Mesendoderm (in vitro differentiated cells): ENCODE measurements around the gene RAB25.

Experiments
- DNase-seq: peaks from one replicate; pipeline ENCODE4 v3.0.0; 2013
- H2AK5ac ChIP-seq: 2 replicates; pipeline ENCODE4 v1.6.1; 2013; ENCODE audit warnings: low read length, inconsistent platforms
- H2BK120ac ChIP-seq: 2 replicates; pipeline ENCODE4 v1.6.1; 2013; ENCODE audit warnings: low read depth, mild to moderate bottlenecking, low read length, moderate library complexity, mixed read lengths
- H2BK15ac ChIP-seq: replicated peaks from 2 replicates; pipeline ENCODE4 v1.6.1; 2013; ENCODE audit warnings: low read depth, mild to moderate bottlenecking, moderate library complexity
- H2BK5ac ChIP-seq: 2 replicates; pipeline ENCODE4 v1.6.1; 2013; ENCODE audit warnings: low read length, inconsistent platforms
- H3K18ac ChIP-seq: 2 replicates; pipeline ENCODE4 v1.6.1; 2013; ENCODE audit warnings: mild to moderate bottlenecking, low read length, mixed read lengths
- H3K23ac ChIP-seq: one replicate; pipeline ENCODE4 v1.6.1; 2013; ENCODE audit warnings: low read length
- H3K27ac ChIP-seq: 2 replicates; pipeline ENCODE4 v1.5.1; 2013; ENCODE audit warnings: low read depth, mild to moderate bottlenecking, inconsistent platforms, low read length, moderate library complexity
- H3K27me3 ChIP-seq: 2 replicates; pipeline ENCODE4 v1.6.1; 2013; ENCODE audit warnings: low read length, control low read depth, mild to moderate bottlenecking, inconsistent platforms; ENCODE audit not compliant: insufficient read depth, poor library complexity
- H3K36me3 ChIP-seq: 2 replicates; pipeline ENCODE4 v1.6.1; 2013; ENCODE audit warnings: low read length, inconsistent platforms; ENCODE audit not compliant: control insufficient read depth, insufficient read depth
- H3K4ac ChIP-seq: one replicate; pipeline ENCODE4 v1.6.1; 2013; ENCODE audit warnings: low read depth, mild to moderate bottlenecking, low read length, moderate library complexity
- H3K4me1 ChIP-seq: 2 replicates; pipeline ENCODE4 v1.6.1; 2013; ENCODE audit warnings: low read depth, low read length, inconsistent platforms; ENCODE audit not compliant: control insufficient read depth
- H3K4me2 ChIP-seq: 2 replicates; pipeline ENCODE4 v1.6.1; 2013; ENCODE audit warnings: low read length
- H3K4me3 ChIP-seq: 2 replicates; pipeline ENCODE4 v1.5.1; 2013; ENCODE audit warnings: mild to moderate bottlenecking, low read length
- H3K56ac ChIP-seq: one replicate; pipeline ENCODE4 v1.6.1; 2013; ENCODE audit warnings: low read length
- H3K79me1 ChIP-seq: 2 replicates; pipeline ENCODE4 v1.6.1; 2013; ENCODE audit warnings: low read length, inconsistent platforms
- H3K79me2 ChIP-seq: 2 replicates; pipeline ENCODE4 v1.6.1; 2013; ENCODE audit warnings: mild to moderate bottlenecking, low read length; ENCODE audit not compliant: control insufficient read depth, insufficient read depth
- H3K9ac ChIP-seq: 2 replicates; pipeline ENCODE4 v1.6.1; 2013; ENCODE audit warnings: low read length, inconsistent platforms
- H4K5ac ChIP-seq: one replicate; pipeline ENCODE4 v1.6.1; 2013; ENCODE audit warnings: low read length
- H4K8ac ChIP-seq: one replicate; pipeline ENCODE4 v1.6.1; 2013; ENCODE audit warnings: low read depth, mild to moderate bottlenecking, control low read depth, low read length, moderate library complexity
- WGBS: extraction: QIAGEN DNeasy Blood & Tissue Kit; methylation state at CpG from one replicate; pipeline ENCODE4 v1.1.7; 2013; ENCODE audit warnings: low lambda C conversion rate, missing lambda C conversion rate; ENCODE audit not compliant: insufficient coverage; ENCODE audit errors: extremely low coverage; 5-methylcytosine and 5-hydroxymethylcytosine counted together

Gene RAB25

DNA sequence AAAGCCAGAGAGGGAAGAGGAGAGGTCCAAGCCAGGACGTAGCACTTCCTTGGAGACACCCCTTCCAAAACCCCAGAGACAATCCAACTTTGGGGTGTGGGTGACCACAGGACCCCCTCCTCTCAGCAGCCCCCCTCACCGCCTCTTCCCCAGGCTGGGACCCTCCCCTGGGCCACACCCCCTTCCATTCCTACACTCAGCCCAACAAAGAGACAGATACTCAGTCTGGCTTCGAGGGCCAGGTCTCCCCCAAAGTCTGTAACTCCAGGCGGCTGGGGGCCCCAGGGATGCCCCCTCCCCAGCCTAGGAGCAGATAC, 19.9 kb downstream of the RAB25 start:
- Histone ChIP-seq H3K4ac (peak overlapping the region; percentile 100), H3K9ac (peak overlapping the region; percentile 99), H4K8ac (no peak overlapping the region), H2BK5ac (peak overlapping the region; percentile 97), H3K27me3 (no peaks in the 10 kb centered on the region), H3K56ac (peak overlapping the region; percentile 100), H3K23ac (no peak overlapping the region), H2AK5ac (no peak overlapping the region), H3K36me3 (peaks cover 5% of the 10 kb centered on the region), H2BK15ac (no peak overlapping the region), H3K4me3 (peak overlapping the region; percentile 77), H3K79me2 (peaks cover 63% of the 10 kb centered on the region), H3K4me2 (peak overlapping the region; percentile 37), H2BK120ac (peak overlapping the region; percentile 88), H4K5ac (no peak overlapping the region), H3K18ac (peak overlapping the region; percentile 99), H3K79me1 (peaks cover 25% of the 10 kb centered on the region), H3K27ac (peak overlapping the region; percentile 86), H3K4me1 (peaks cover 37% of the 10 kb centered on the region)
- DNase-seq = no peak
- no CpG with 5 or more reads among the region's 4 CpGs for WGBS

DNA sequence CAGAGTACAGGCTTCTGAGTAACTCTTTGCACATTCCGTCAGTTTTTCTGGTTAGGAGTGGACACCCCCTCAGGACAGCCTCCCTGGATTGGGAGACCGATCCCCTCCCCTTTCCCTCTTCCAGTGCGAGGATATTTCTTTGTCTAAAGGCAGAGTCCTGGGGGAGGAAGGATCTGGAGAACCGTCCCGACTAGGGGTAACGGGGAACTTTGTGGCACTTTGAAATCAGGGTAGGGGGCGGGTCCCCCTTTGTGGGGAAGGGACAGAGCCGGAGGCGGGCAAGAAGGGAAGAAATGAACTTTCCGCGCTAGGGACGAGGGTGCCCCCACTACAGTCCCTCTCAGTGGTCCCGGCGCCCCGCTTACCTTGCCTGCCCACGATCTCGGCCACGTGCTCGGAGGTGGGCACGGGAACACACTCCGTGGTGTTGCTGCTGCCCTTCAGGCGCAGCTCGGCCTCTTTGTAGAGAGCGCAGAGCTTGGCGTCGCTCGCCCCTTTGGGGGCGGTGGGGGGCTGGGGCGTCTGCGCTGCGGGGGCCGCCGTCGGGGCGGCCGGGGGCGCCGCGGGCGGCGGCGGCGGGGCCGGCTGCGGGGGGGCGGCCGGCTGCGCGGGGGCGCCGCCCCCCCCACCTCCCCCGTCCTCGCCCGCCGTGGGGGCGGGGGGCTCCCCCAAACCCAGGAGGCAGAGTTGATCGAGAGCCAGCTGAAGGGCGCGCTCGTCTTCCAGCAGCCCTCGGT, 20.4 kb downstream of the RAB25 start:
- Histone ChIP-seq H3K4me1 (peaks cover 34% of the 10 kb centered on the region), H3K4me3 (peak overlapping the region; percentile 77), H3K56ac (peak overlapping the region; percentile 100), H3K36me3 (peaks cover 5% of the 10 kb centered on the region), H4K5ac (no peak overlapping the region), H2BK120ac (peak overlapping the region; percentile 88), H3K27ac (peak overlapping the region; percentile 92), H4K8ac (no peak overlapping the region), H3K23ac (peak overlapping the region; percentile 83), H2BK15ac (no peak overlapping the region), H3K27me3 (no peaks in the 10 kb centered on the region), H3K4me2 (peak overlapping the region; percentile 54), H3K18ac (peak overlapping the region; percentile 99), H3K79me1 (peaks cover 23% of the 10 kb centered on the region), H2AK5ac (peak overlapping the region; percentile 90), H3K4ac (peak overlapping the region; percentile 100), H2BK5ac (peak overlapping the region; percentile 97), H3K9ac (peak overlapping the region; percentile 99), H3K79me2 (peaks cover 59% of the 10 kb centered on the region)
- DNase-seq = peak; percentile 69
- no CpG with 5 or more reads among the region's 61 CpGs for WGBS

DNA sequence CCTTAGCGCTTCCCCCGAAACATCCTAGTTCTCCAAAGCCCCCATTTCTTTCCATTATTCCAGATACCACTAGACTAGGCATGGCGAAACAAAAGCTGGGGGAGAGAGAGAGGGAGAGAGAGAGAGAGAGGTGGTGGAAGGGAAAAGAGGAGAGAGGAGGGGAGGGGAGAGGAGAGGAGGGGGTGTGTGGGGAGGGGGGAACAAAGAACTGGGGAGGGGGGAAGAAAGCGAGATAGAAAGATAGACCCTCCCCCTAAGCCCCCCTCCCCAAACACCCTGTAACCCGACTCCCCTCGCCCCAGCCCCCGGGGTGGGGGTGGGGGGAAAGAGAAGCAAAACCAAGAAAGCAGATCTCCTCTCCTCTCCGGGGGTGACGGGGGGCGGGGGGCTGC, 21.0 kb downstream of the RAB25 start:
- Histone ChIP-seq H3K9ac (peak overlapping the region; percentile 99), H3K4me2 (peak overlapping the region; percentile 54), H2BK5ac (peak overlapping the region; percentile 97), H3K4me1 (peaks cover 31% of the 10 kb centered on the region), H3K18ac (peak overlapping the region; percentile 99), H3K27me3 (no peaks in the 10 kb centered on the region), H2AK5ac (no peak overlapping the region), H3K79me1 (peaks cover 23% of the 10 kb centered on the region), H3K36me3 (peaks cover 2% of the 10 kb centered on the region), H4K5ac (no peak overlapping the region), H3K27ac (peak overlapping the region; percentile 99), H4K8ac (peak overlapping the region; percentile 76), H3K79me2 (peaks cover 57% of the 10 kb centered on the region), H2BK15ac (no peak overlapping the region), H3K56ac (peak overlapping the region; percentile 99), H2BK120ac (peak overlapping the region; percentile 88), H3K23ac (no peak overlapping the region), H3K4ac (peak overlapping the region; percentile 100), H3K4me3 (peak overlapping the region; percentile 77)
- peak; percentile 88 for DNase-seq
- WGBS = no CpG with 5 or more reads among the region's 10 CpGs

DNA sequence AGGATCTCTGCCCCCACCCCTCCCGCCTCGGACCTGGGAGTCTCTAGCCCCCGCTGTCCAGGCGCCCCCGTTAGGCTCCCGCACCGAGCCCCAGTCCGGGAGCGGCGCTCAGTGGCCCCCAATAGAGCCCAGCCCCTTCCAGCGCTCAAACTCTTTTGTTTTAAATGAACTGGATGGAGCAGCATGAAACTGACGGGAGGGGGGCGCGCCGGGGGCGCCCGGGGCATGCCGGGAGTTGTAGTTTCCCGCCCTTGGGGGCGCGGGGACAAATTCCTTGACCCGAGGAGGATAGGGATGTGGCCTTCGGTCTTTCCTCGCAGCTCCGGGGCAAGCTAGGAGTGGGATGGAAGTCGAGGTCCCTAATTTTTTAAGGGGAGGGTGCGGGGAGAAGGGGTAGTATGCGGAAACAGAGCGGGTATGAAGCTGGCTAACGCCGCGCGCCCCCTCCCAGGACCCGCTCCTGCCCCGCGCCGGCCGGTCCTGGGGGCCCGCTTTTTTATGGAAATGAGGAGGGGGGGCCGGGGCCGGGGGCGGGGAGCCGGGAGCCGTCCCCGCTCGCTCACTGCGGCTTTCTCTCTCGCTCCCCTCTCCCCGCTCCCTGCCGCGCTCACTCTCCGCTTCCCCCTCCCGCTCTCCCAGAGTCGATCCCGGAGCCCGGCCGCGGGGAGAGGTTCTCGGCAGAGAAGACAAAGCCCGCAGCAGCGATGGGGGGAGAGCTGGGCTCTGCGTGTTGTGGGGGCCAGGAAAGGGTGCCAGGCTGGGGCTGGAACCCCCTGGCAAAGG, 21.5 kb downstream of the RAB25 start, which contains the start of gene MEX3A:
TSS of gene MEX3A (minus strand) at position 157 of the 783 bp plus-strand sequence. CDS start 467 bp downstream, outside the sequence.
- H4K8ac ChIP-seq = peak within 1 kb of the TSS; percentile 76
- H3K4ac ChIP-seq = peak within 1 kb of the TSS; percentile 100
- peak within 1 kb of the TSS; percentile 97 for H2BK5ac ChIP-seq
- no CpG with 5 or more reads among the region's 62 CpGs for WGBS
- no peaks in the 10 kb centered on the region for H3K36me3 ChIP-seq
- peak within 1 kb of the TSS; percentile 90 for H2AK5ac ChIP-seq
- peak within 1 kb of the TSS; percentile 99 for H3K27ac ChIP-seq
- H2BK15ac ChIP-seq = peak within 1 kb of the TSS; percentile 87
- peaks cover 52% of the 10 kb centered on the region for H3K79me2 ChIP-seq
- peak within 1 kb of the TSS; percentile 80 for H3K4me2 ChIP-seq
- peak within 1 kb of the TSS; percentile 99 for H3K18ac ChIP-seq
- peak within 1 kb of the TSS; percentile 88 for H2BK120ac ChIP-seq
- H3K23ac ChIP-seq = peak within 1 kb of the TSS; percentile 83
- no peak within 1 kb of the TSS for H4K5ac ChIP-seq
- peak; percentile 99 for DNase-seq
- peaks cover 19% of the 10 kb centered on the region for H3K79me1 ChIP-seq
- H3K4me3 ChIP-seq = peak within 1 kb of the TSS; percentile 87
- peak within 1 kb of the TSS; percentile 99 for H3K9ac ChIP-seq
- peaks cover 25% of the 10 kb centered on the region for H3K4me1 ChIP-seq
- H3K27me3 ChIP-seq = no peaks in the 10 kb centered on the region
- peak within 1 kb of the TSS; percentile 100 for H3K56ac ChIP-seq

DNA sequence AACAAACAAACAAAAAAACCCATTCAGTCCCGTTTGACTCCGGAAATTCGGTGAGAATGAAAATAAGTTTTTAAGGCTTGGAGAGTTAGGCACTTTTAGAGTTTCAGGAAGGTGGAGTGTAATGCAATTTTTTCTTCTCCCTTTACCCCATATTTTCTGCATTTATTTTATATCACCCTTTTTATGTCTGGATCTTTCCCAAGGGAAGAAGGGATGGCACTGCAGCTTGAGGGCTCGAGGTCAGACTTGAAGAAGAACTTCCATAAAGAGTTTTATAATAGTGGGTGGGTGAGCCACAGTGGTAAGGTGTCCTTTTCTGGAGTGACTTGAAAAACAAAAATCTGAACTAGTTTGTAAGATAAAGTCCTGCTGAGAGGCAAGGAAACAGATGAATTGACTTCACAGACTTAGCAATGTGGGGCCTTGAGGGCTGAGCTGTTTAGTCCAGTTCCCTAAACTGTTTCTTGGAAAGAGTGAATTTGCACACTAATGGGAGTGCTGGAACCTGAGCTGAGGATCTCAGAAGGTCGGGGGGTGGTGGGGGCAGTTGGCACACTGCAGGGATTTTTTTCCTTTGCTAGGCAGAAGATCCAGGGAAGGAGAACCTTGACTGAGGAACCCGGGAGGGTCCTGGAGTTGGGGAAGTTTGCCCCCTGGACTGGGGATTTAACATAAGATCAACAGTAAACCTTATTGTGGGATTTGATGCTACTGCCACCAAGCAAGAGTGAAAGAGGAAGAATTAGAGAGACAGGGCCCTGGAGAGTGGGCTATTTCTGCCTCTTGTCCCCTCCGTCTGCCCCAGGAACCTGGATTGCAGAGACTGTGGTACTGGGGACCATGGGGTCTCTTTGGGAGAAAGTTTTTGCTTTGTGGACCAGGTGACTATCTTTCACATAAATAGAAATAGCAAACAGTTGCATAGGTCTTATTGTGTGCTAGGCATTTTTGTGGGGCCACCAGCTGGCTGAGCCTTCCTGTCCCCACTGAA, 23.1 kb downstream of the RAB25 start:
- H3K4ac ChIP-seq = no peak overlapping the region
- WGBS = no CpG with 5 or more reads among the region's 7 CpGs

More for the DNA sequence above, 23.1 kb downstream of the RAB25 start:
- Histone ChIP-seq H4K8ac (peak overlapping the region; percentile 65), H3K23ac (no peak overlapping the region), H3K9ac (peak overlapping the region; percentile 67), H3K4me3 (peak overlapping the region; percentile 43), H2BK5ac (no peak overlapping the region), H2BK15ac (no peak overlapping the region), H3K4me2 (peak overlapping the region; percentile 53), H4K5ac (no peak overlapping the region), H3K27me3 (no peaks in the 10 kb centered on the region), H3K56ac (peak overlapping the region; percentile 92), H3K18ac (peak overlapping the region; percentile 4), H3K79me1 (peaks cover 5% of the 10 kb centered on the region), H3K79me2 (peaks cover 36% of the 10 kb centered on the region), H2AK5ac (peak overlapping the region; percentile 37), H3K27ac (peak overlapping the region; percentile 62), H3K4me1 (peaks cover 10% of the 10 kb centered on the region), H3K36me3 (no peaks in the 10 kb centered on the region), H2BK120ac (no peak overlapping the region)
- DNase-seq = peak; percentile 21
